Tibial artery (tissue), 4 donors: ENCODE results near the gene GPER1.

Source experiments
- DNase-seq, 2 donors: peaks; one replicate each; pipeline ENCODE4 v3.0.0-alpha.2; 2019
- H3K27ac ChIP-seq, 2 donors: fragments of 200-600 bp; sonication (generic) in 1 of 2; 1 replicate in 1 of 2; 2 replicates in 1 of 2; pipeline ENCODE4 v1.5.1; 2018 to 2019; ENCODE audit warnings: mild to moderate bottlenecking in 1 of 2
- H3K27me3 ChIP-seq, 2 donors: fragments of 200-600 bp; sonication (generic) in 1 of 2; one replicate each; pipeline versions ENCODE4 v1.5.1 to v1.6.0; 2016 to 2019
- H3K36me3 ChIP-seq, 3 donors: fragments of 200-600 bp; sonication (generic) in 2 of 3; one replicate each; pipeline ENCODE4 v1.5.1; 2016 to 2019; ENCODE audit warnings: mild to moderate bottlenecking in 2 of 3
- H3K4me1 ChIP-seq, 4 donors: fragments of 200-600 bp; sonication (generic) in 2 of 4; 1 replicate in 3 of 4; 2 replicates in 1 of 4; pipeline ENCODE4 v1.5.1; 2016 to 2019
- H3K4me3 ChIP-seq, 2 donors: fragments of 200-600 bp; sonication (generic) in 1 of 2; 1 replicate in 1 of 2; 2 replicates in 1 of 2; pipeline ENCODE4 v1.5.1; 2018 to 2019; ENCODE audit warnings: mild to moderate bottlenecking in 2 of 2
- H3K9me3 ChIP-seq, 3 donors: fragments of 200-600 bp; sonication (generic) in 1 of 3; one replicate each; pipeline ENCODE4 v1.5.1; 2016 to 2019
- CTCF ChIP-seq, 2 experiments: fragments of 200-600 bp in 1 of 2; fragments of 450-650 bp in 1 of 2; IDR thresholded peaks; one replicate each; pipeline ENCODE4 v1.5.1; 2017 to 2019; ENCODE audit warnings: antibody characterized with exemption in 2 of 2, mild to moderate bottlenecking in 1 of 2, moderate library complexity in 1 of 2
- intact Hi-C: fragments of 100-400 bp; cut with DNase I; formaldehyde crosslinking; loops from one replicate; pipeline ENCODE4 v1.15.0; 2023; ENCODE audit warnings: low total_unique reads

GPER1 gene

GRCh38 chr7:1131471-1132265 lies 43.8 kb downstream of the GPER1 start:
- intact Hi-C loops, result no loop called here
- no peak for DNase-seq
- Histone ChIP-seq H3K4me1 (peaks cover 0 to under 1% (median under 1%) of the 10 kb centered on the region in 4 donors), H3K27ac (no peak overlapping the region), H3K27me3 (no peaks in the 10 kb centered on the region), H3K9me3 (no peaks in the 10 kb centered on the region), H3K4me3 (no peak overlapping the region), H3K36me3 (peaks cover 0 to 15% (median 0%) of the 10 kb centered on the region in 3 donors)
- TF ChIP-seq CTCF (IDR thresholded peaks at IDR 0.05), result no peak

- Histone ChIP-seq H3K27ac (no peak overlapping the region), H3K27me3 (no peaks in the 10 kb centered on the region), H3K36me3 (peaks cover 0 to 2% (median 0%) of the 10 kb centered on the region in 3 donors), H3K4me1 (peaks cover 0 to 15% (median 14%) of the 10 kb centered on the region in 4 donors), H3K4me3 (no peak overlapping the region), H3K9me3 (no peaks in the 10 kb centered on the region)
- no peak for DNase-seq
- intact Hi-C loops, result loop anchor here (5.0 kb wide), 1 partner anchor 48 kb away; the partner anchor contains the start of gene GPER1
- TF ChIP-seq CTCF (IDR thresholded peaks at IDR 0.05), result no peak
Measured at GRCh38 chr7:1134951-1135350, 47.0 kb downstream of the GPER1 start.

- no peaks in the 10 kb centered on the region for H3K9me3 ChIP-seq
- H3K36me3 ChIP-seq, result no peaks in the 10 kb centered on the region
- no peak for TF ChIP-seq CTCF (IDR thresholded peaks at IDR 0.05)
- no peaks in the 10 kb centered on the region for H3K27me3 ChIP-seq
- H3K4me3 ChIP-seq, result peak overlapping the region; percentile 62 to 69
- H3K27ac ChIP-seq, result no peak overlapping the region
- H3K4me1 ChIP-seq, result peaks cover 0 to 15% (median 14%) of the 10 kb centered on the region in 4 donors
- intact Hi-C loops, result loop anchor here (5.0 kb wide), 1 partner anchor 50 kb away; the partner anchor contains the start of gene GPER1
- DNase-seq, result no peak
Measured at GRCh38 chr7:1136841-1137516, 49.1 kb downstream of the GPER1 start.

GRCh38 chr7:1137517-1138167 lies 49.7 kb downstream of the GPER1 start:
- intact Hi-C loops, result loop anchor here (5.0 kb wide), 1 partner anchor 50 kb away; the partner anchor contains the start of gene GPER1
- Histone ChIP-seq H3K9me3 (no peaks in the 10 kb centered on the region), H3K36me3 (no peaks in the 10 kb centered on the region), H3K27ac (peak overlapping the region; percentile 66 to 84), H3K4me1 (peaks cover 0 to 15% (median 14%) of the 10 kb centered on the region in 4 donors), H3K4me3 (peak overlapping the region; percentile 62 to 69), H3K27me3 (no peaks in the 10 kb centered on the region)
- TF ChIP-seq CTCF (IDR thresholded peaks at IDR 0.05), result no peak
- no peak for DNase-seq

- Histone ChIP-seq H3K27me3 (no peaks in the 10 kb centered on the region), H3K27ac (no peak overlapping the region), H3K4me1 (peaks cover 0 to 22% (median 20%) of the 10 kb centered on the region in 4 donors), H3K9me3 (no peaks in the 10 kb centered on the region), H3K4me3 (no peak overlapping the region), H3K36me3 (no peaks in the 10 kb centered on the region)
- intact Hi-C loops, result no loop called here
- no peak for DNase-seq
- TF ChIP-seq CTCF (IDR thresholded peaks at IDR 0.05), result no peak
Measured at GRCh38 chr7:1140476-1141104, 52.7 kb downstream of the GPER1 start.
